Smooth muscle cell (in vitro differentiated cells): ENCODE measurements around the gene RGS8. TPM values are rescaled to one million over a fixed set of nuclear protein-coding genes. Genes with fewer than 3 reads are reported as not detected.

Source experiments
- DNase-seq: peaks from one replicate; lab custom pipeline; 2025; ENCODE audit not compliant: unreplicated experiment; lab: John Stamatoyannopoulos, UW
- H2AFZ ChIP-seq: fragments of 200-600 bp; sonication (generic); 2 replicates; pipeline ENCODE4 v1.6.0; 2016; ENCODE audit warnings: antibody characterized with exemption, low read depth, mild to moderate bottlenecking
- H3F3A ChIP-seq: fragments of 200-600 bp; sonication (generic); 2 replicates; pipeline ENCODE4 v1.6.0; 2017; ENCODE audit warnings: antibody characterized with exemption, low read depth
- H3K27ac ChIP-seq: fragments of 200-600 bp; sonication (generic); 2 replicates; pipeline ENCODE4 v1.5.1; 2016; ENCODE audit warnings: low read depth, mild to moderate bottlenecking
- H3K27me3 ChIP-seq: fragments of 200-600 bp; sonication (generic); 2 replicates; pipeline ENCODE4 v1.6.1; 2016; ENCODE audit warnings: low read depth, mild to moderate bottlenecking
- H3K36me3 ChIP-seq: fragments of 200-600 bp; sonication (generic); 2 replicates; pipeline ENCODE4 v1.5.1; 2016; ENCODE audit warnings: low read depth
- H3K4me1 ChIP-seq: fragments of 200-600 bp; sonication (generic); 2 replicates; pipeline ENCODE4 v1.5.1; 2016; ENCODE audit warnings: low read depth
- H3K4me2 ChIP-seq: fragments of 200-600 bp; sonication (generic); 2 replicates; pipeline ENCODE4 v1.6.0; 2016; ENCODE audit warnings: mild to moderate bottlenecking
- H3K4me3 ChIP-seq: fragments of 200-600 bp; sonication (generic); 2 replicates; pipeline ENCODE4 v1.5.1; 2016; ENCODE audit warnings: mild to moderate bottlenecking
- H3K79me2 ChIP-seq: fragments of 200-600 bp; sonication (generic); 2 replicates; pipeline ENCODE4 v1.6.0; 2016; ENCODE audit warnings: low read depth, mild to moderate bottlenecking
- H3K9ac ChIP-seq: fragments of 200-600 bp; sonication (generic); 2 replicates; pipeline ENCODE4 v1.6.0; 2016; ENCODE audit warnings: low read depth
- H3K9me3 ChIP-seq: fragments of 200-600 bp; sonication (generic); replicated peaks from 2 replicates; pipeline ENCODE4 v1.5.1; 2016; ENCODE audit warnings: low read depth
- H4K20me1 ChIP-seq: fragments of 200-600 bp; sonication (generic); 2 replicates; pipeline ENCODE4 v1.6.0; 2016; ENCODE audit warnings: low read depth
- WGBS: methylation state at CpG from one replicate; pipeline ENCODE4 v1.1.7; 2016; ENCODE audit warnings: low lambda C conversion rate; 5-methylcytosine and 5-hydroxymethylcytosine counted together
- polyA plus RNA-seq: library from polyadenylated mRNA; unstranded; fragments of >200 nt; fragmentation: Nextera tagmentation; extraction: Ambion mirVana; gene quantifications from 2 replicates; pipeline ENCODE4 v1.2.1, GENCODE V29; 2016
- total RNA-seq: library from RNA; depleted of rRNA; stranded (reverse); fragments of >200 nt; gene quantifications from 2 replicates; pipeline ENCODE4 v1.2.3, GENCODE V29; 2014
- TF ChIP-seq, protein P1 (sequence below): fragments of 200-600 bp; sonication (generic); IDR thresholded peaks from 2 replicates; pipeline ENCODE4 v1.5.1; 2017; ENCODE audit warnings: borderline replicate concordance, mild to moderate bottlenecking, antibody characterized with exemption; ENCODE audit not compliant: insufficient read depth, poor library complexity, severe bottlenecking

The RGS8 gene
- total and polyA plus RNA-seq, 2 experiments from 2014 or later: not detected

DNA sequence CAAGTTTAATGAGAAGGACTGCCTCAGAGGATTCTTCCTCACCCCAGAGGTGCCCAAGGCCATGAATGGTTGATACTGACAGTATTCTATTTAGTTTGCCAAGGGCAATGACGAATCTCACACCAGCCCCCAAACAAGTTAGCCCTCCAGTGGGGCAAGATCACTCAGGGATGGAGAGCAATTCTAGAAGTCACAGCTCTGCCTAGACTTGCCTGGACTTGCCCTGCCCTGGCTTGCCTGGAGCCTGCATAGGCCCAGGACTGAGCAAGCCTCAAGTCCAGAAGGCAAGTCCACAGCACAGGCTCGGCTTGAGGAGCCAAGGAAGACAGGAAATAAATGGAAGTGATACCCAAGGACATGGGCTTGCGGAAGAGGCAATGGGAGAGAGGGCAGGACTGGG lies 40.7 kb downstream of the RGS8 start:
- H3K27ac ChIP-seq: no peak overlapping the region
- H3K9me3 ChIP-seq: no peaks in the 10 kb centered on the region
- H3K4me2 ChIP-seq: no peak overlapping the region
- no peak overlapping the region for H2AFZ ChIP-seq
- no peak overlapping the region for H3K9ac ChIP-seq
- WGBS: 82% methylated on average over 3 of the region's 3 CpGs
- H3F3A ChIP-seq: no peaks in the 10 kb centered on the region
- no peaks in the 10 kb centered on the region for H3K4me1 ChIP-seq
- H4K20me1 ChIP-seq: no peaks in the 10 kb centered on the region
- no peaks in the 10 kb centered on the region for H3K27me3 ChIP-seq
- TF ChIP-seq, protein P1, sequence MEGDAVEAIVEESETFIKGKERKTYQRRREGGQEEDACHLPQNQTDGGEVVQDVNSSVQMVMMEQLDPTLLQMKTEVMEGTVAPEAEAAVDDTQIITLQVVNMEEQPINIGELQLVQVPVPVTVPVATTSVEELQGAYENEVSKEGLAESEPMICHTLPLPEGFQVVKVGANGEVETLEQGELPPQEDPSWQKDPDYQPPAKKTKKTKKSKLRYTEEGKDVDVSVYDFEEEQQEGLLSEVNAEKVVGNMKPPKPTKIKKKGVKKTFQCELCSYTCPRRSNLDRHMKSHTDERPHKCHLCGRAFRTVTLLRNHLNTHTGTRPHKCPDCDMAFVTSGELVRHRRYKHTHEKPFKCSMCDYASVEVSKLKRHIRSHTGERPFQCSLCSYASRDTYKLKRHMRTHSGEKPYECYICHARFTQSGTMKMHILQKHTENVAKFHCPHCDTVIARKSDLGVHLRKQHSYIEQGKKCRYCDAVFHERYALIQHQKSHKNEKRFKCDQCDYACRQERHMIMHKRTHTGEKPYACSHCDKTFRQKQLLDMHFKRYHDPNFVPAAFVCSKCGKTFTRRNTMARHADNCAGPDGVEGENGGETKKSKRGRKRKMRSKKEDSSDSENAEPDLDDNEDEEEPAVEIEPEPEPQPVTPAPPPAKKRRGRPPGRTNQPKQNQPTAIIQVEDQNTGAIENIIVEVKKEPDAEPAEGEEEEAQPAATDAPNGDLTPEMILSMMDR: no peak
- no peak overlapping the region for H3K4me3 ChIP-seq
- H3K36me3 ChIP-seq: no peaks in the 10 kb centered on the region
- no peak for DNase-seq
- H3K79me2 ChIP-seq: no peaks in the 10 kb centered on the region

DNA sequence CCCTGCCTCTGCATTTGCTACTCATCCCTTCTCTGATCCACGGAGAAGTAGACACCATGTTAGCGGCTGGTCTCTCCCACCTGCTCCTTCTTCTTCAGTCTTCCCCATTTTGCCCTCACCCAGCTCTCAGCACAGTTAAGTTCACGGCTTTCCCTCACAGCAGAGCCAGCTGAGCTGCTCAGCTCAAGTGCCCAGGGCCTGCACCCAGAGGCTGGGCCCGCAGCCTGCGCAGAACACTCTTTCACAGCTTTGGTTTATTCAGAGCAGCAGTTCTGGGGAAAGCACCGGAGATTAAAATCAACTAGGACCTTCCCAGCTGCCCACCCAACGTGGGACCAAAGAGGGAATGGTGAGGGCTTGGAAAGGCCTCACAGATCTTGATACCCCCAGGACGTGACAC lies 41.9 kb downstream of the RGS8 start:
- TF ChIP-seq, protein P1: no peak

GRCh38 chr1:182641561-182641960 lies 42.8 kb downstream of the RGS8 start:
- no peaks in the 10 kb centered on the region for H3F3A ChIP-seq
- H3K4me2 ChIP-seq: no peak overlapping the region
- no peaks in the 10 kb centered on the region for H3K9me3 ChIP-seq
- H3K27me3 ChIP-seq: no peaks in the 10 kb centered on the region
- no peaks in the 10 kb centered on the region for H3K79me2 ChIP-seq
- DNase-seq: no peak
- TF ChIP-seq, protein P1: no peak
- no peaks in the 10 kb centered on the region for H4K20me1 ChIP-seq
- no peak overlapping the region for H3K27ac ChIP-seq
- H3K9ac ChIP-seq: no peak overlapping the region
- H3K36me3 ChIP-seq: no peaks in the 10 kb centered on the region
- no peak overlapping the region for H2AFZ ChIP-seq
- no peak overlapping the region for H3K4me3 ChIP-seq
- no peaks in the 10 kb centered on the region for H3K4me1 ChIP-seq
- 93% methylated on average over 5 of the region's 5 CpGs for WGBS

More for the DNA sequence above, 41.9 kb downstream of the RGS8 start:
- no peak overlapping the region for H2AFZ ChIP-seq
- no peak for DNase-seq
- H3K27me3 ChIP-seq: no peaks in the 10 kb centered on the region
- no peaks in the 10 kb centered on the region for H3K36me3 ChIP-seq
- no peaks in the 10 kb centered on the region for H4K20me1 ChIP-seq
- H3F3A ChIP-seq: no peaks in the 10 kb centered on the region
- H3K4me2 ChIP-seq: no peak overlapping the region
- H3K4me3 ChIP-seq: no peak overlapping the region
- WGBS: 96% methylated on average over 8 of the region's 8 CpGs
- H3K4me1 ChIP-seq: no peaks in the 10 kb centered on the region
- H3K9me3 ChIP-seq: no peaks in the 10 kb centered on the region
- H3K27ac ChIP-seq: no peak overlapping the region
- no peaks in the 10 kb centered on the region for H3K79me2 ChIP-seq
- H3K9ac ChIP-seq: no peak overlapping the region

DNA sequence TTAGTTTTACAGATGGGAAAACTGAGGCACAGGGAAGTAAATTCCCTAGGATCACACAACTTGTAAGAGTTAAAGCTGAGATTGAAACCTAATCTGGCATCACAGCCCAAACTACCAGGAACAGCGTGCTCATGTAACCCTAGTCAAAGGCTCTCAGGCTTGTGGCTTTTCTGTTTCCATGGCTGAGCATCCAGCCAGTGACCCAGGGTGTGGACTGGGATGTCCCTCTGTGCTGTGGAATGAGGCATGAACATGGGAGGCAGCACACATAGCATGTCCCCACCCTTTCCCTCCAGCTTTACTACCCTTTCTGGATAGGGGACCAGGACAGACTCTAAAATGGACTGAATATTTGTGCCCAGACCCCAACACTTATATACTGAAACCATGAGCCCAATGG lies 45.1 kb downstream of the RGS8 start:
- H4K20me1 ChIP-seq: no peaks in the 10 kb centered on the region
- DNase-seq: no peak
- no peaks in the 10 kb centered on the region for H3K27me3 ChIP-seq
- TF ChIP-seq, protein P1: no peak
- H3K4me3 ChIP-seq: no peak overlapping the region
- H3K9me3 ChIP-seq: no peaks in the 10 kb centered on the region
- H3K36me3 ChIP-seq: no peaks in the 10 kb centered on the region
- no peaks in the 10 kb centered on the region for H3K79me2 ChIP-seq
- H3K27ac ChIP-seq: no peak overlapping the region
- no peak overlapping the region for H2AFZ ChIP-seq
- no peak overlapping the region for H3K9ac ChIP-seq
- H3F3A ChIP-seq: no peaks in the 10 kb centered on the region
- no peak overlapping the region for H3K4me2 ChIP-seq
- whole genome bisulfite sequencing: 86% methylated on average over 1 of the region's 1 CpG
- H3K4me1 ChIP-seq: peaks cover 3% of the 10 kb centered on the region
